GM23248 (cell line): Measurements from ENCODE around the gene RECQL5. TPM values are rescaled to one million over a fixed set of nuclear protein-coding genes. Genes with fewer than 3 reads are reported as not detected.
A peak's percentile ranks its signal among the peaks of the same experiment; 100 is the strongest.
"Not testable (repeated sequence)": the region's sequence is repeated elsewhere in the genome, so short reads cannot be mapped to it uniquely, and the experiment has no call there.

Experiments
- DNase-seq: peaks from one replicate; pipeline ENCODE4 v3.0.0-alpha.2; 2015
- H2AFZ ChIP-seq: fragments of 200-600 bp; sonication (generic); 2 replicates; pipeline ENCODE4 v1.6.1; 2016; ENCODE audit warnings: antibody characterized with exemption
- H3F3A ChIP-seq: fragments of 200-600 bp; sonication (generic); 2 replicates; pipeline ENCODE4 v1.6.1; 2016; ENCODE audit warnings: mild to moderate bottlenecking, antibody characterized with exemption, mixed run types; ENCODE audit not compliant: insufficient read depth
- H3K27ac ChIP-seq: fragments of 200-600 bp; sonication (generic); 2 replicates; pipeline ENCODE4 v1.5.1; 2016; ENCODE audit warnings: mild to moderate bottlenecking
- H3K27me3 ChIP-seq: fragments of 200-600 bp; sonication (generic); replicated peaks from 2 replicates; pipeline ENCODE4 v1.6.1; 2016; ENCODE audit warnings: mild to moderate bottlenecking; ENCODE audit not compliant: insufficient read depth
- H3K36me3 ChIP-seq: fragments of 200-600 bp; sonication (generic); 2 replicates; pipeline ENCODE4 v1.6.1; 2016; ENCODE audit warnings: low read depth, mild to moderate bottlenecking
- H3K4me1 ChIP-seq: fragments of 200-600 bp; sonication (generic); 2 replicates; pipeline ENCODE4 v1.6.1; 2016; ENCODE audit warnings: mild to moderate bottlenecking; ENCODE audit not compliant: insufficient read depth
- H3K4me2 ChIP-seq: fragments of 200-600 bp; sonication (generic); one replicate; pipeline ENCODE4 v1.6.1; 2016; ENCODE audit warnings: mild to moderate bottlenecking; ENCODE audit not compliant: unreplicated experiment
- H3K4me3 ChIP-seq: fragments of 200-600 bp; sonication (generic); 2 replicates; pipeline ENCODE4 v1.5.1; 2016; ENCODE audit warnings: mild to moderate bottlenecking
- H3K79me2 ChIP-seq: fragments of 200-600 bp; sonication (generic); 2 replicates; pipeline ENCODE4 v1.6.1; 2016; ENCODE audit warnings: mild to moderate bottlenecking; ENCODE audit not compliant: insufficient read depth
- H3K9ac ChIP-seq: fragments of 200-600 bp; sonication (generic); 2 replicates; pipeline ENCODE4 v1.6.1; 2016; ENCODE audit warnings: mild to moderate bottlenecking
- H3K9me2 ChIP-seq: fragments of 200-600 bp; sonication (generic); 2 replicates; pipeline ENCODE4 v1.6.1; 2016; ENCODE audit warnings: mixed run types, mild to moderate bottlenecking, moderate library complexity; ENCODE audit not compliant: insufficient read depth
- H3K9me3 ChIP-seq: fragments of 200-600 bp; sonication (generic); one replicate; pipeline ENCODE4 v1.6.1; 2017; ENCODE audit warnings: low read depth
- H4K20me1 ChIP-seq: fragments of 200-600 bp; sonication (generic); 2 replicates; pipeline ENCODE4 v1.6.0; 2016; ENCODE audit not compliant: insufficient read depth
- EZH2 ChIP-seq: fragments of 200-600 bp; sonication (generic); IDR thresholded peaks from 2 replicates; pipeline ENCODE4 v1.6.1; 2018; ENCODE audit warnings: antibody characterized with exemption, mild to moderate bottlenecking; ENCODE audit not compliant: insufficient read depth, poor library complexity, severe bottlenecking
- EZH2phosphoT487 ChIP-seq: fragments of 200-600 bp; sonication (generic); IDR thresholded peaks from 2 replicates; pipeline ENCODE4 v1.6.1; 2018; ENCODE audit warnings: antibody characterized with exemption, moderate library complexity, mild to moderate bottlenecking, low read depth; ENCODE audit not compliant: insufficient read depth
- WGBS, 2 experiments: methylation state at CpG; one replicate each; pipeline ENCODE4 v1.1.6; 2015 to 2017; ENCODE audit warnings: low lambda C conversion rate in 2 of 2, low coverage in 1 of 2; ENCODE audit errors: missing lambda C conversion rate in 2 of 2; 5-methylcytosine and 5-hydroxymethylcytosine counted together
- in situ Hi-C: fragments of 300-500 bp; cut with MboI; formaldehyde crosslinking; loops from 2 replicates; pipeline ENCODE4 v1.15.0; 2020
- polyA plus RNA-seq: library from polyadenylated mRNA; unstranded; fragments of >200 nt; fragmentation: Nextera tagmentation; extraction: Ambion mirVana; gene quantifications from 2 replicates; pipeline ENCODE4 v1.2.1, GENCODE V29; 2016
- total RNA-seq: library from RNA; depleted of rRNA; stranded (reverse); fragments of >200 nt; shearing (Covaris generic); gene quantifications from 2 replicates; pipeline ENCODE4 v1.2.3, GENCODE V29; 2014

The RECQL5 gene
- total and polyA plus RNA-seq, 2 experiments from 2014 or later = 12.8 to 20.9 TPM

- no peaks in the 10 kb centered on the region for H3K79me2 ChIP-seq
- no peaks in the 10 kb centered on the region for H3F3A ChIP-seq
- no peaks in the 10 kb centered on the region for H3K4me1 ChIP-seq
- peaks cover 20% of the 10 kb centered on the region; the same call in 1 of the 2 replicates for H3K27me3 ChIP-seq
- no peaks in the 10 kb centered on the region for H3K36me3 ChIP-seq
- in situ Hi-C loops = no loop called here
- H4K20me1 ChIP-seq = no peaks in the 10 kb centered on the region
- 8% methylated on average over 34 to 94 of the region's 100 CpGs for WGBS, 2 experiments
- TF ChIP-seq EZH2 (no peak), EZH2phosphoT487 (no peak)
- peak; percentile 91 for DNase-seq
- H3K9me3 ChIP-seq = no peaks in the 10 kb centered on the region
- H3K9me2 ChIP-seq = no peaks in the 10 kb centered on the region
- peak overlapping the region; percentile 12; the same call in 1 of the 2 replicates for H3K9ac ChIP-seq
- H3K4me2 ChIP-seq = peak overlapping the region; percentile 30
- H3K27ac ChIP-seq = no peak overlapping the region
- peak overlapping the region; percentile 59 for H3K4me3 ChIP-seq
- H2AFZ ChIP-seq = peak overlapping the region; percentile 69
These were observed 77.7 kb downstream of the RECQL5 start for GRCh38 chr17:75589012-75589918.

GRCh38 chr17:75588596-75589011, 78.3 kb downstream of the RECQL5 start:
- no peaks in the 10 kb centered on the region for H3K9me3 ChIP-seq
- no peak overlapping the region for H3K27ac ChIP-seq
- WGBS, 2 experiments = 4 to 8% methylated on average over 20 to 41 of the region's 49 CpGs
- H3F3A ChIP-seq = no peaks in the 10 kb centered on the region
- H3K9ac ChIP-seq = 0 out of 2 replicates have a peak overlapping the region, but pooled peaks have one; percentile 12
- H3K4me2 ChIP-seq = peak overlapping the region; percentile 11
- H3K9me2 ChIP-seq = no peaks in the 10 kb centered on the region
- in situ Hi-C loops = no loop called here
- H3K4me1 ChIP-seq = no peaks in the 10 kb centered on the region
- peak overlapping the region; percentile 59 for H3K4me3 ChIP-seq
- H3K36me3 ChIP-seq = no peaks in the 10 kb centered on the region
- H2AFZ ChIP-seq = peak overlapping the region; percentile 69
- H4K20me1 ChIP-seq = no peaks in the 10 kb centered on the region
- peaks cover 20% of the 10 kb centered on the region; the same call in 1 of the 2 replicates for H3K27me3 ChIP-seq
- TF ChIP-seq EZH2 (no peak), EZH2phosphoT487 (no peak)
- DNase-seq = no peak
- no peaks in the 10 kb centered on the region for H3K79me2 ChIP-seq

- no peaks in the 10 kb centered on the region for H3K79me2 ChIP-seq
- H3K4me3 ChIP-seq = peak within 1 kb of the TSS; percentile 59
- H3K4me1 ChIP-seq = no peaks in the 10 kb centered on the region
- H3K9ac ChIP-seq = 0 out of 2 replicates have a peak within 1 kb of the TSS, but pooled peaks have one; percentile 12
- no peaks in the 10 kb centered on the region for H3F3A ChIP-seq
- peak; percentile 32 for DNase-seq
- H3K27ac ChIP-seq = no peak within 1 kb of the TSS
- 0 out of 2 replicates have a peak, but pooled peaks have one; percentile 40 for TF ChIP-seq EZH2phosphoT487
- peak; percentile 60 for TF ChIP-seq EZH2
- H4K20me1 ChIP-seq = no peaks in the 10 kb centered on the region
- H2AFZ ChIP-seq = peak within 1 kb of the TSS; percentile 69
- no peaks in the 10 kb centered on the region for H3K9me2 ChIP-seq
- peaks cover 20% of the 10 kb centered on the region; the same call in 1 of the 2 replicates for H3K27me3 ChIP-seq
- no peaks in the 10 kb centered on the region for H3K9me3 ChIP-seq
- 8 to 11% methylated on average over 47 to 69 of the region's 82 CpGs for WGBS, 2 experiments
- no peaks in the 10 kb centered on the region for H3K36me3 ChIP-seq
- in situ Hi-C loops = no loop called here
- peak within 1 kb of the TSS; percentile 11 for H3K4me2 ChIP-seq
These were observed 79.0 kb downstream of the RECQL5 start, which contains the start of gene MYO15B for GRCh38 chr17:75587675-75588595. Gene MYO15B (plus strand): TSS chr17:75587800. CDS start chr17:75588058, 258 bp downstream.

DNA sequence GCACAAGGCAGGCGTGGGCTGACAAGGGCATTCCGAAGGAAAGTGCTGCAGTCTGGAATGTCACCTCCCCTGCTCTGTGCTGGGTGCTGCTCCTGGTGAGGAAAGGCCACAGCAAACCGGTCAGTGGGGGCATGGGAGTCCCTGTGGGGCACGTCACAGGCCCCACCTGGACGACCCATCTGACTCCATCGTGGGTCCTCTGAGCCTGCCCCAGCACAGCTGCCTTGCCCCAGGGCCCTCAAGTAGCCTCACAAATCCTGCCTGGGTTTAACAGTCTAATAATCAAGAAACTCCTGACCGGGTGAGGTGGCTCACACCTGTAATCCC, 82.1 kb downstream of the RECQL5 start:
- WGBS, 2 experiments = 75 to 80% methylated on average over 7 of the region's 7 CpGs
- Histone ChIP-seq H3K27me3 (peaks cover 20% of the 10 kb centered on the region; the same call in 1 of the 2 replicates), H3F3A (no peaks in the 10 kb centered on the region), H3K79me2 (no peaks in the 10 kb centered on the region), H3K27ac (no peak overlapping the region), H2AFZ (no peak overlapping the region), H4K20me1 (no peaks in the 10 kb centered on the region), H3K4me2 (no peak overlapping the region), H3K9ac (no peak overlapping the region), H3K9me2 (no peaks in the 10 kb centered on the region), H3K36me3 (no peaks in the 10 kb centered on the region), H3K9me3 (no peaks in the 10 kb centered on the region), H3K4me3 (no peak overlapping the region), H3K4me1 (no peaks in the 10 kb centered on the region)
- in situ Hi-C loops = no loop called here
- TF ChIP-seq EZH2phosphoT487 (no peak), EZH2 (no peak)
- no peak for DNase-seq

- H3K9ac ChIP-seq, H3K4me1 ChIP-seq, H3K27ac ChIP-seq, H3K4me2 ChIP-seq, H4K20me1 ChIP-seq, H3F3A ChIP-seq, H3K36me3 ChIP-seq, H2AFZ ChIP-seq, H3K9me2 ChIP-seq, H3K9me3 ChIP-seq, DNase-seq, in situ Hi-C loops, H3K79me2 ChIP-seq, H3K4me3 ChIP-seq: not testable (repeated sequence)
- 83 to 84% methylated on average over 6 of the region's 6 CpGs for WGBS, 2 experiments
- peaks cover 20% of the 10 kb centered on the region; the same call in 1 of the 2 replicates for H3K27me3 ChIP-seq
These were observed 83.8 kb downstream of the RECQL5 start for GRCh38 chr17:75583197-75583596.

- H3K9me2 ChIP-seq, H3K9me3 ChIP-seq, H2AFZ ChIP-seq, H3K4me1 ChIP-seq, H3K27me3 ChIP-seq, H3K79me2 ChIP-seq, H3K4me2 ChIP-seq, DNase-seq, H3K27ac ChIP-seq, H4K20me1 ChIP-seq, H3K4me3 ChIP-seq, H3K9ac ChIP-seq, H3F3A ChIP-seq, H3K36me3 ChIP-seq, in situ Hi-C loops: not testable (repeated sequence)
- WGBS, 2 experiments = 76 to 78% methylated on average over 23 of the region's 23 CpGs
These were observed 85.7 kb downstream of the RECQL5 start for GRCh38 chr17:75581121-75581725.
